GM12878 (cell line): ENCODE measurements around the gene CKB. TPM values are rescaled to one million over a fixed set of nuclear protein-coding genes. Genes with fewer than 3 reads are reported as not detected.

Experiments used
- ETV6 ChIP-seq, 2 experiments: fragments of 450-650 bp in 1 of 2; IDR thresholded peaks in 1 of 2; conservative IDR thresholded peaks in 1 of 2; 2 replicates each; pipeline ENCODE4 v1.6.1; 2014; ENCODE audit warnings: antibody characterized with exemption in 1 of 2, borderline replicate concordance in 1 of 2, low read depth in 1 of 2, mild to moderate bottlenecking in 1 of 2, moderate library complexity in 1 of 2
- ZBTB11 ChIP-seq: fragments of 450-650 bp; formaldehyde crosslinking; IDR thresholded peaks from 2 replicates; pipeline ENCODE4 v1.5.0; 2022; ENCODE audit warnings: mild to moderate bottlenecking, missing genetic modification characterization
- ZBTB33 ChIP-seq: fragments of 450-650 bp; IDR thresholded peaks from 2 replicates; pipeline ENCODE4 v1.6.1; 2017; ENCODE audit warnings: mild to moderate bottlenecking
- polyA plus RNA-seq, 11 experiments: library from polyadenylated mRNA; depleted of rRNA in 4 of 11; unstranded in 6 of 11; stranded (reverse) in 5 of 11; fragments of >200 nt; fragmentation: Nextera tagmentation in 4 of 11; fragmentation: Illumina TruSeq in 1 of 11; extraction: Ambion mirVana in 4 of 11; extraction: Trizol in 1 of 11; gene quantifications; 1 replicate in 1 of 11; 2 replicates in 10 of 11; pipeline versions ENCODE4 v1.2.1 to v1.2.3, GENCODE V29; 2011 to 2016; ENCODE audit warnings: inconsistent platforms in 2 of 11, missing spikeins in 2 of 11, low read depth in 1 of 11
- total RNA-seq, 4 experiments: library from RNA; depleted of rRNA in 3 of 4; stranded (reverse); fragments of >200 nt in 3 of 4; fragmentation: Illumina TruSeq in 1 of 4; extraction: Trizol in 1 of 4; gene quantifications; 2 replicates each; pipeline versions ENCODE4 v1.2.1 to v1.2.3, GENCODE V29; 2013 to 2021

The CKB gene
- total and polyA plus RNA-seq, 10 of the 15 experiments (the other 5 are each of a cell fraction or from before 2014, with no cell fraction given) = 0.40 to 6.1 (median 2.3) TPM

GRCh38 chr14:103530390-103530789 is 7.8 kb upstream of the CKB start (continued):
- no peak for TF ChIP-seq ZBTB11
- TF ChIP-seq ETV6 (conservative IDR thresholded peaks at IDR 0.05 in 1 of 2, IDR thresholded peaks at IDR 0.05 in 1 of 2; ENCODE audit: borderline replicate concordance in 1 of 2, low read depth in 1 of 2) = no peak
- no peak for TF ChIP-seq ZBTB33
- TF ChIP-seq, all 136 proteins: peak for 2
